Activated naive CD4-positive, alpha-beta T cell treated with anti-CD3 and anti-CD28 coated beads for 36 hours (primary cell): ENCODE data around the gene FMN1. TPM values are rescaled to one million over a fixed set of nuclear protein-coding genes. Genes with fewer than 3 reads are reported as not detected.

Experiments
- CTCF ChIA-PET: fragments of 350-600 bp; sonication (Branson Sonifier 250); formaldehyde crosslinking; loops from one replicate; lab custom pipeline; 2021; ENCODE audit warnings: antibody characterized with exemption; lab: Charles Lee
- DNase-seq: peaks from one replicate; pipeline ENCODE4 v3.0.0-alpha.2; 2020
- H3K27ac Mint-ChIP-seq: one replicate; pipeline ENCODE4 v1.8.0; 2021; ENCODE audit warnings: mild to moderate bottlenecking, mixed read lengths
- H3K27me3 Mint-ChIP-seq: one replicate; pipeline ENCODE4 v1.8.0; 2021; ENCODE audit warnings: low read depth, mixed read lengths
- H3K36me3 Mint-ChIP-seq: one replicate; pipeline ENCODE4 v1.8.0; 2021; ENCODE audit warnings: low read depth, mixed read lengths
- H3K4me1 Mint-ChIP-seq: one replicate; pipeline ENCODE4 v1.8.0; 2021; ENCODE audit warnings: low read depth, mixed read lengths
- H3K4me3 Mint-ChIP-seq: one replicate; pipeline ENCODE4 v1.8.0; 2021; ENCODE audit warnings: mild to moderate bottlenecking, moderate library complexity, mixed read lengths
- H3K9me3 Mint-ChIP-seq: one replicate; pipeline ENCODE4 v1.8.0; 2021; ENCODE audit warnings: mixed read lengths
- intact Hi-C: fragments of 100-400 bp; cut with micrococcal nuclease; formaldehyde crosslinking; loops from one replicate; pipeline ENCODE4 v1.15.1; 2023
- total RNA-seq, 2 experiments: library from RNA; stranded (reverse); gene quantifications; one replicate each; pipeline ENCODE4 v1.2.3, GENCODE V29; 2021

FMN1 gene
- total RNA-seq, 2 experiments from 2014 or later: 0.02 to 0.12 TPM

GRCh38 chr15:32843219-32843815 is 351.2 kb downstream of the FMN1 start:
- Mint-ChIP-seq H3K4me3 (no peak overlapping the region), H3K27me3 (no peaks in the 10 kb centered on the region), H3K4me1 (no peaks in the 10 kb centered on the region), H3K36me3 (no peaks in the 10 kb centered on the region), H3K27ac (no peak overlapping the region), H3K9me3 (no peaks in the 10 kb centered on the region)
- CTCF ChIA-PET: interaction anchor here (0.9 to 1.4 kb wide), 6 partner anchors 8 to 289 kb away, joined by 3 to 6 read pairs (median 3); no protein-coding TSS in a partner anchor
- intact Hi-C loops: no loop called here
- DNase-seq: no peak

- H3K27me3 Mint-ChIP-seq: peaks cover 7% of the 10 kb centered on the region
- H3K4me3 Mint-ChIP-seq: no peak overlapping the region
- intact Hi-C loops: no loop called here
- H3K9me3 Mint-ChIP-seq: no peaks in the 10 kb centered on the region
- no peaks in the 10 kb centered on the region for H3K4me1 Mint-ChIP-seq
- no peak overlapping the region for H3K27ac Mint-ChIP-seq
- CTCF ChIA-PET: interaction anchor here (0.6 kb wide), 1 partner anchor 53 kb away, joined by 3 read pairs; no protein-coding TSS in a partner anchor
- no peak for DNase-seq
- H3K36me3 Mint-ChIP-seq: no peaks in the 10 kb centered on the region
These were observed 352.4 kb downstream of the FMN1 start for GRCh38 chr15:32842081-32842480.

- Mint-ChIP-seq H3K27ac (no peak overlapping the region), H3K27me3 (peaks cover 7% of the 10 kb centered on the region), H3K4me3 (no peak overlapping the region), H3K9me3 (no peaks in the 10 kb centered on the region), H3K4me1 (no peaks in the 10 kb centered on the region), H3K36me3 (no peaks in the 10 kb centered on the region)
- CTCF ChIA-PET: interaction anchor here (0.8 kb wide), 1 partner anchor 175 kb away, joined by 3 read pairs; no protein-coding TSS in a partner anchor
- no peak for DNase-seq
- intact Hi-C loops: no loop called here
These were observed 353.8 kb downstream of the FMN1 start for GRCh38 chr15:32840507-32841245.

- no peak for DNase-seq
- intact Hi-C loops: loop anchor here (10.0 kb wide), 1 partner anchor 174 kb away; no protein-coding TSS in a partner anchor
- Mint-ChIP-seq H3K27me3 (peaks cover 11% of the 10 kb centered on the region), H3K27ac (no peak overlapping the region), H3K4me3 (no peak overlapping the region), H3K9me3 (no peaks in the 10 kb centered on the region), H3K36me3 (no peaks in the 10 kb centered on the region), H3K4me1 (no peaks in the 10 kb centered on the region)
- CTCF ChIA-PET: no interaction called here
These were observed 355.7 kb downstream of the FMN1 start for GRCh38 chr15:32838820-32839219.

- Mint-ChIP-seq H3K4me1 (no peaks in the 10 kb centered on the region), H3K4me3 (no peak overlapping the region), H3K27me3 (peaks cover 11% of the 10 kb centered on the region), H3K36me3 (no peaks in the 10 kb centered on the region), H3K9me3 (no peaks in the 10 kb centered on the region), H3K27ac (no peak overlapping the region)
- DNase-seq: no peak
- CTCF ChIA-PET: no interaction called here
- intact Hi-C loops: loop anchor here (10.0 kb wide), 1 partner anchor 174 kb away; no protein-coding TSS in a partner anchor
These were observed 356.2 kb downstream of the FMN1 start for GRCh38 chr15:32838338-32838737.

- no peaks in the 10 kb centered on the region for H3K4me1 Mint-ChIP-seq
- H3K36me3 Mint-ChIP-seq: no peaks in the 10 kb centered on the region
- DNase-seq: no peak
- H3K4me3 Mint-ChIP-seq: no peak overlapping the region
- H3K27ac Mint-ChIP-seq: no peak overlapping the region
- H3K27me3 Mint-ChIP-seq: peaks cover 11% of the 10 kb centered on the region
- intact Hi-C loops: loop anchor here (10.0 kb wide), 1 partner anchor 173 kb away; no protein-coding TSS in a partner anchor
- no peaks in the 10 kb centered on the region for H3K9me3 Mint-ChIP-seq
- CTCF ChIA-PET: no interaction called here
These were observed 356.6 kb downstream of the FMN1 start for GRCh38 chr15:32837935-32838334.

GRCh38 chr15:32834156-32834555 is 360.4 kb downstream of the FMN1 start:
- Mint-ChIP-seq H3K4me1 (no peaks in the 10 kb centered on the region), H3K27me3 (peaks cover 11% of the 10 kb centered on the region), H3K27ac (no peak overlapping the region), H3K36me3 (no peaks in the 10 kb centered on the region), H3K4me3 (no peak overlapping the region), H3K9me3 (no peaks in the 10 kb centered on the region)
- no peak for DNase-seq
- CTCF ChIA-PET: interaction anchor here (2.0 kb wide), 1 partner anchor 10 kb away, joined by 6 read pairs; no protein-coding TSS in a partner anchor
- intact Hi-C loops: loop anchor here (10.0 kb wide), 1 partner anchor 169 kb away; no protein-coding TSS in a partner anchor

GRCh38 chr15:32833379-32833821 is 361.1 kb downstream of the FMN1 start:
- DNase-seq: no peak
- CTCF ChIA-PET: interaction anchor here (0.9 kb wide), 1 partner anchor 171 kb away, joined by 3 read pairs; no protein-coding TSS in a partner anchor
- Mint-ChIP-seq H3K27ac (no peak overlapping the region), H3K4me3 (no peak overlapping the region), H3K9me3 (no peaks in the 10 kb centered on the region), H3K27me3 (peaks cover 11% of the 10 kb centered on the region), H3K36me3 (no peaks in the 10 kb centered on the region), H3K4me1 (no peaks in the 10 kb centered on the region)
- intact Hi-C loops: loop anchor here (10.0 kb wide), 1 partner anchor 169 kb away; no protein-coding TSS in a partner anchor

- H3K4me3 Mint-ChIP-seq: no peak overlapping the region
- intact Hi-C loops: loop anchor here (10.0 kb wide), 1 partner anchor 167 kb away; no protein-coding TSS in a partner anchor
- H3K9me3 Mint-ChIP-seq: no peaks in the 10 kb centered on the region
- peaks cover 4% of the 10 kb centered on the region for H3K27me3 Mint-ChIP-seq
- H3K4me1 Mint-ChIP-seq: no peaks in the 10 kb centered on the region
- CTCF ChIA-PET: no interaction called here
- no peak overlapping the region for H3K27ac Mint-ChIP-seq
- no peaks in the 10 kb centered on the region for H3K36me3 Mint-ChIP-seq
- DNase-seq: no peak
These were observed 363.0 kb downstream of the FMN1 start for GRCh38 chr15:32831485-32831884.

GRCh38 chr15:32830241-32830640 is 364.3 kb downstream of the FMN1 start:
- intact Hi-C loops: loop anchor here (10.0 kb wide), 1 partner anchor 165 kb away; no protein-coding TSS in a partner anchor
- no peaks in the 10 kb centered on the region for H3K9me3 Mint-ChIP-seq
- CTCF ChIA-PET: no interaction called here
- no peaks in the 10 kb centered on the region for H3K4me1 Mint-ChIP-seq
- no peaks in the 10 kb centered on the region for H3K36me3 Mint-ChIP-seq
- H3K4me3 Mint-ChIP-seq: no peak overlapping the region
- H3K27me3 Mint-ChIP-seq: peaks cover 4% of the 10 kb centered on the region
- H3K27ac Mint-ChIP-seq: no peak overlapping the region
- DNase-seq: no peak

- CTCF ChIA-PET: interaction anchor here (0.5 kb wide), 1 partner anchor 92 kb away, joined by 3 read pairs; no protein-coding TSS in a partner anchor
- DNase-seq: no peak
- intact Hi-C loops: no loop called here
- Mint-ChIP-seq H3K4me1 (no peaks in the 10 kb centered on the region), H3K27me3 (peaks cover 3% of the 10 kb centered on the region), H3K36me3 (no peaks in the 10 kb centered on the region), H3K4me3 (no peak overlapping the region), H3K27ac (no peak overlapping the region), H3K9me3 (no peaks in the 10 kb centered on the region)
These were observed 365.1 kb downstream of the FMN1 start for GRCh38 chr15:32829436-32829835.

- H3K36me3 Mint-ChIP-seq: no peaks in the 10 kb centered on the region
- no peak for DNase-seq
- no peak overlapping the region for H3K4me3 Mint-ChIP-seq
- H3K4me1 Mint-ChIP-seq: no peaks in the 10 kb centered on the region
- no peaks in the 10 kb centered on the region for H3K9me3 Mint-ChIP-seq
- intact Hi-C loops: no loop called here
- H3K27me3 Mint-ChIP-seq: no peaks in the 10 kb centered on the region
- H3K27ac Mint-ChIP-seq: no peak overlapping the region
- CTCF ChIA-PET: interaction anchor here (0.5 to 0.6 kb wide), 2 partner anchors 10 to 91 kb away, joined by 3 read pairs; no protein-coding TSS in a partner anchor
These were observed 365.9 kb downstream of the FMN1 start for GRCh38 chr15:32828507-32829186.
